Thyroid gland (tissue), 4 donors: Measurements from ENCODE around the gene PNMA8B. TPM values are rescaled to one million over a fixed set of nuclear protein-coding genes. Genes with fewer than 3 reads are reported as not detected.
A peak's percentile ranks its signal among the peaks of the same experiment; 100 is the strongest.

Experiments
- DNase-seq, 2 donors: peaks; one replicate each; pipeline ENCODE4 v3.0.0-alpha.2; 2019
- H3K27ac ChIP-seq, 3 donors: fragments of 200-600 bp; sonication (generic); 1 replicate in 2 of 3; 2 replicates in 1 of 3; pipeline ENCODE4 v1.5.1; 2016 to 2019; ENCODE audit warnings: mild to moderate bottlenecking in 1 of 3, moderate library complexity in 1 of 3
- H3K27me3 ChIP-seq: fragments of 200-600 bp; sonication (generic); one replicate; pipeline ENCODE4 v1.5.1; 2019
- H3K36me3 ChIP-seq, 2 donors: fragments of 200-600 bp; sonication (generic); one replicate each; pipeline ENCODE4 v1.5.1; 2016 to 2019
- H3K4me1 ChIP-seq, 2 donors: fragments of 200-600 bp; sonication (generic); one replicate each; pipeline ENCODE4 v1.5.1; 2017 to 2019
- H3K4me3 ChIP-seq, 3 donors: fragments of 200-600 bp; sonication (generic); replicated peaks in 1 of 3; 1 replicate in 2 of 3; 2 replicates in 1 of 3; pipeline ENCODE4 v1.5.1; 2016; ENCODE audit warnings: mild to moderate bottlenecking in 1 of 3
- H3K9me3 ChIP-seq: fragments of 200-600 bp; sonication (generic); one replicate; pipeline ENCODE4 v1.5.1; 2017
- POLR2A ChIP-seq, 2 donors: fragments of 450-650 bp; IDR thresholded peaks; one replicate each; pipeline ENCODE4 v1.6.1; 2017; ENCODE audit warnings: antibody characterized with exemption in 2 of 2, mild to moderate bottlenecking in 2 of 2, moderate library complexity in 1 of 2
- WGBS, 2 donors: methylation state at CpG; one replicate each; pipeline ENCODE4 v1.1.5; 2017; 5-methylcytosine and 5-hydroxymethylcytosine counted together
- intact Hi-C: fragments of 100-400 bp; cut with DNase I; formaldehyde crosslinking; loops from one replicate; pipeline ENCODE4 v1.15.1; 2023
- total RNA-seq, 4 donors: library from RNA; depleted of rRNA; stranded (reverse); fragments of >200 nt; gene quantifications; one replicate each; pipeline ENCODE4 v1.2.3, GENCODE V29; 2016
- TF ChIP-seq, protein P1 (sequence below), 6 experiments: fragments of 200-600 bp in 3 of 6; fragments of 450-650 bp in 3 of 6; sonication (generic) in 3 of 6; IDR thresholded peaks; one replicate each; pipeline ENCODE4 v1.5.1; 2016 to 2019; ENCODE audit warnings: antibody characterized with exemption in 6 of 6, mild to moderate bottlenecking in 2 of 6, inconsistent platforms in 1 of 6, moderate library complexity in 1 of 6

The PNMA8B gene
- total RNA-seq, 4 donors from 2014 or later, result 1.3 to 1.5 (median 1.5) TPM

- Histone ChIP-seq H3K36me3 (no peaks in the 10 kb centered on the region), H3K9me3 (no peaks in the 10 kb centered on the region), H3K4me1 (no peaks in the 10 kb centered on the region), H3K4me3 (no peak overlapping the region), H3K27me3 (no peaks in the 10 kb centered on the region), H3K27ac (no peak overlapping the region)
- TF ChIP-seq, protein P1, sequence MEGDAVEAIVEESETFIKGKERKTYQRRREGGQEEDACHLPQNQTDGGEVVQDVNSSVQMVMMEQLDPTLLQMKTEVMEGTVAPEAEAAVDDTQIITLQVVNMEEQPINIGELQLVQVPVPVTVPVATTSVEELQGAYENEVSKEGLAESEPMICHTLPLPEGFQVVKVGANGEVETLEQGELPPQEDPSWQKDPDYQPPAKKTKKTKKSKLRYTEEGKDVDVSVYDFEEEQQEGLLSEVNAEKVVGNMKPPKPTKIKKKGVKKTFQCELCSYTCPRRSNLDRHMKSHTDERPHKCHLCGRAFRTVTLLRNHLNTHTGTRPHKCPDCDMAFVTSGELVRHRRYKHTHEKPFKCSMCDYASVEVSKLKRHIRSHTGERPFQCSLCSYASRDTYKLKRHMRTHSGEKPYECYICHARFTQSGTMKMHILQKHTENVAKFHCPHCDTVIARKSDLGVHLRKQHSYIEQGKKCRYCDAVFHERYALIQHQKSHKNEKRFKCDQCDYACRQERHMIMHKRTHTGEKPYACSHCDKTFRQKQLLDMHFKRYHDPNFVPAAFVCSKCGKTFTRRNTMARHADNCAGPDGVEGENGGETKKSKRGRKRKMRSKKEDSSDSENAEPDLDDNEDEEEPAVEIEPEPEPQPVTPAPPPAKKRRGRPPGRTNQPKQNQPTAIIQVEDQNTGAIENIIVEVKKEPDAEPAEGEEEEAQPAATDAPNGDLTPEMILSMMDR (IDR thresholded peaks at IDR 0.05), result no peak
- TF ChIP-seq POLR2A (IDR thresholded peaks at IDR 0.05), result no peak
- 89 to 91% methylated on average over 6 to 7 of the region's 7 CpGs for WGBS, 2 donors
- intact Hi-C loops, result no loop called here
- no peak for DNase-seq
Measured at GRCh38 chr19:46536391-46536790, 40.7 kb upstream of the PNMA8B start.

DNA sequence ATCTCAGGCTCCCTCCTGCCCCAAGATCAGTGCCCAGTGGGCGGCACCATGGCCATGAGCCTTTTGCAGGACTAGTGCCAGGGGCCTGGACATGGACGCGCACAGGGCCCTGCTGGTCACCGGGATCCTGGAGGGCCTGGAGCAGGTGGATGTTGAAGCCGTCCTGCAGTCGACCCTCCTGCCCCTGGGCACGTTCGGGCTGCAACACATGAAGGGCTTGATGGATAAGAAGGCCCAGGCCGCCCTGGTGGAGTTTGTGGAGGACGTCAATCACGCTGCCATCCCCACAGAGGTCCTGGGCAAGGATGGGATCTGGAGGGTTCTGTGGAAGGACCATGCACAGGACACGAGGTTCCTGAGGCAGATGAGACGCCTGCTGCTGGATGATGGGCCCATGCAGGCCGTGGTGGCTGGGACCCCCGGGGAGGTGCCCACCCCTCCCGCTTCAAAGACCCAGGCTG is 38.0 kb upstream of the PNMA8B start:
- TF ChIP-seq POLR2A (IDR thresholded peaks at IDR 0.05), result no peak
- TF ChIP-seq, protein P1 (IDR thresholded peaks at IDR 0.05), result no peak
- intact Hi-C loops, result no loop called here
- Histone ChIP-seq H3K4me1 (peaks cover 0 to 12% of the 10 kb centered on the region in 2 donors), H3K9me3 (no peaks in the 10 kb centered on the region), H3K27ac (no peak overlapping the region), H3K27me3 (no peaks in the 10 kb centered on the region), H3K4me3 (no peak overlapping the region), H3K36me3 (no peaks in the 10 kb centered on the region)
- 88 to 94% methylated on average over 7 to 13 of the region's 16 CpGs for WGBS, 2 donors
- DNase-seq, result no peak

DNA sequence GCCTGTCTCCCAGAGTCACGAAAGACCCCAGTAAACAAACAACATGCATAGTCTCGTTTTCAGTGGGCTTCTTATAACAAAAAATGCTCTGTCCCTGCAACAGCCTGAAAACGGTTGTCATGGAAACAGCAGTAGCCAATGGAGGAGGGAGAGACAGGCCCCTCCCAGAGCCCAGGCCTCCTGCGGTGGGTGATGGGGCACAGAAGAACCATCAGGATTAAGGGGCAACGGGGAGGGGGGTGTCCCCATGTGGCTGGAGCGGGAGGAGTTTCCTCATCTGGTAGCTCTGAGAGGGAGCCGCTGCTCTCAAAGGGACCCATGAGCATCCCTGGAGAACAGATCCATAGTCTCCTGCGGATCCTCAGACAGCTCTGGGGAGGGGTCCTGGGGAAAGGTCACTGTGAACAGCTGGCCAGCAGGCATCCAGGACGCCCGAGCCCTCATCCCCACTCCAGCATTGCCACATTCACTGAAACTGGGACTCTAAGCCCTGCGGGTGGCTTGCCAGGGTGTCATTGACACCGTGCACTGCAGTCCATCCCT is 37.5 kb upstream of the PNMA8B start:
- H3K4me1 ChIP-seq, result peaks cover 0 to 12% of the 10 kb centered on the region in 2 donors
- TF ChIP-seq, protein P1 (IDR thresholded peaks at IDR 0.05), result no peak
- TF ChIP-seq POLR2A (IDR thresholded peaks at IDR 0.05), result no peak
- intact Hi-C loops, result no loop called here
- H3K9me3 ChIP-seq, result no peaks in the 10 kb centered on the region
- no peaks in the 10 kb centered on the region for H3K27me3 ChIP-seq
- no peak for DNase-seq
- H3K36me3 ChIP-seq, result no peaks in the 10 kb centered on the region
- WGBS, 2 donors, result 64 to 66% methylated on average over 10 to 11 of the region's 12 CpGs
- no peak overlapping the region for H3K27ac ChIP-seq
- no peak overlapping the region for H3K4me3 ChIP-seq

DNA sequence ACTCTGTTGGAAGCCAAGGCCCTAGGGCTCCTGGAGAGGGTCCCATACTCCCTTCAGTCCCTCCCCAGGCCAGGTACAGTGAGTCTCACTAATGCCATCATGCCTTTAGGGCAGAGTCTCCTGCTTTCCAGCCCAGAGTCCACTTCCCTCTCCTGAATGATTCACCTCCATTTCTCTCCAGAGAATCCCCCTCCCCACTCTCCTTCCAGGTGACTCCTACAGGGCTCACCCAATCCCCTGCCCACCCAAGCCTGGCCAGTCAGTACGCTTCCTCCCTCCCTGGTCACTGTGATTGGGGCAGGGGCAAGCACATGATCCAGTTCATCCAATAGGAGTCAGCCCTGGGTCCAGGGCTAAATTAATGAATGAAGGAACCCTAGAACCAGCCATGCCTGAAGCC is 35.0 kb upstream of the PNMA8B start:
- no peaks in the 10 kb centered on the region for H3K27me3 ChIP-seq
- no peak overlapping the region for H3K4me3 ChIP-seq
- no peaks in the 10 kb centered on the region for H3K9me3 ChIP-seq
- no peaks in the 10 kb centered on the region for H3K36me3 ChIP-seq
- no peak for DNase-seq
- H3K4me1 ChIP-seq, result peaks cover 0 to 12% of the 10 kb centered on the region in 2 donors
- TF ChIP-seq POLR2A (IDR thresholded peaks at IDR 0.05), result no peak
- TF ChIP-seq, protein P1 (IDR thresholded peaks at IDR 0.05), result no peak
- WGBS, 2 donors, result 63 to 80% methylated on average over 1 of the region's 1 CpG
- no peak overlapping the region for H3K27ac ChIP-seq
- intact Hi-C loops, result no loop called here

DNA sequence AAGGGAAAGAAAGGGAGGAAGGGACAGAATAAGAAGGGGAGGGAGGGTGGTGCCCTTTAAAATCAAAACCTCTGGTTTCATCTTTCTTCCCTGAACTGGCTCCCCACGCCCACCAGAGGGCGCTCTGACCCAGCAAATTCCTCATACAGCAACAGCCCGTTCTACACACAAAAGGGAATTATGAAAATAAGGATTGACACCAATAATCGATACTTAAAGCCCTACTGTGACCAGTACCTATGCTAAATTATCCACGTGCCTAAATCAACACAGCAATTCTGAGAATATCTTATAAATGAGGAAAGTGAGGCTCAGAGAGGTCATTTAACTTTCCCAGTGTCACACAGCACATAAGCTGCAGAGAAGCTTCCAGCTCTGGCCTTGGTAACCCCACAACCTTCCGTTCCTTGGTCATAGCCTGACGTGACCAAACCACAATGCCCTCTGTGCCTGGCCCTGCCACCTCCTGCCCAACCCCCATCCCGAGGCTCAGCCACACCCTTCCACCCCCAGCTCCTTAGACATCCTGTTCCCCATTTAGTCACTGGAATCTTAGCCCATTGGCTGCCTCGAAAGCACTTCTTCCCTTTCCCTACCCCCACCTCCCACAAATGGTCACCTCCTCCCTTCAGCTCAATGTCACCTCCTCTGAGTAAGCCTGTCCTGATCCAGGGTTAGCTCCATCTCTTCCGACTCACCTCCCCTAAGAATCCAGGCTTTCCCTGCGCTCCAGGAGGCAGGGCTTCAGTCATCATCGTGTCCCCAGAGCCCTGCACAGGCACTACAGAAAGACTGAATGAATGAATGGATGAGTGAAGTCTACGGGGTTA is 34.2 kb upstream of the PNMA8B start:
- no peaks in the 10 kb centered on the region for H3K36me3 ChIP-seq
- intact Hi-C loops, result loop anchor here (5.0 kb wide), 1 partner anchor 132 kb away; the partner anchor contains the start of gene DACT3
- peak; percentile 59 to 77 for DNase-seq
- no peak overlapping the region for H3K4me3 ChIP-seq
- WGBS, 2 donors, result 12% methylated on average over 13 of the region's 13 CpGs
- TF ChIP-seq, protein P1 (IDR thresholded peaks at IDR 0.05), result peak; percentile 85 to 92 (median 88)
- no peak for TF ChIP-seq POLR2A (IDR thresholded peaks at IDR 0.05)
- H3K9me3 ChIP-seq, result no peaks in the 10 kb centered on the region
- H3K27me3 ChIP-seq, result no peaks in the 10 kb centered on the region
- no peak overlapping the region for H3K27ac ChIP-seq
- H3K4me1 ChIP-seq, result peaks cover 0 to 12% of the 10 kb centered on the region in 2 donors
